ENCODE measurements around the gene RADIL. TPM values are rescaled to one million over a fixed set of nuclear protein-coding genes. Genes with fewer than 3 reads are reported as not detected.

Gene RADIL
- total and polyA plus RNA-seq, 9 of the 15 experiments (the other 6 are each of a cell fraction or from before 2014, with no cell fraction given): 0.06 to 8.1 (median 1.9) TPM; not detected in 1

GRCh38 chr7:4873071-4873944, 10.2 kb downstream of the RADIL start:
- intact Hi-C loops (cut with micrococcal nuclease): no loop called here
- no peak for ATAC-seq
- no peak for TF ChIP-seq CREB3L1 (IDR thresholded peaks at IDR 0.05; ENCODE audit: borderline replicate concordance, low read depth)
- TF ChIP-seq, protein P1, sequence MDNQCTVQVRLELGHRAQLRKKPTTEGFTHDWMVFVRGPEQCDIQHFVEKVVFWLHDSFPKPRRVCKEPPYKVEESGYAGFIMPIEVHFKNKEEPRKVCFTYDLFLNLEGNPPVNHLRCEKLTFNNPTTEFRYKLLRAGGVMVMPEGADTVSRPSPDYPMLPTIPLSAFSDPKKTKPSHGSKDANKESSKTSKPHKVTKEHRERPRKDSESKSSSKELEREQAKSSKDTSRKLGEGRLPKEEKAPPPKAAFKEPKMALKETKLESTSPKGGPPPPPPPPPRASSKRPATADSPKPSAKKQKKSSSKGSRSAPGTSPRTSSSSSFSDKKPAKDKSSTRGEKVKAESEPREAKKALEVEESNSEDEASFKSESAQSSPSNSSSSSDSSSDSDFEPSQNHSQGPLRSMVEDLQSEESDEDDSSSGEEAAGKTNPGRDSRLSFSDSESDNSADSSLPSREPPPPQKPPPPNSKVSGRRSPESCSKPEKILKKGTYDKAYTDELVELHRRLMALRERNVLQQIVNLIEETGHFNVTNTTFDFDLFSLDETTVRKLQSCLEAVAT (IDR thresholded peaks at IDR 0.05): no peak
- no peak for TF ChIP-seq GABPA (tag; conservative IDR thresholded peaks at IDR 0.05; ENCODE audit: low read depth)
- TF ChIP-seq THAP7 (CRISPR knock-in tag; IDR thresholded peaks at IDR 0.05): no peak
- TF ChIP-seq NFATC3 (IDR thresholded peaks at IDR 0.05): no peak
- no peak for TF ChIP-seq MEF2A (IDR thresholded peaks at IDR 0.05; ENCODE audit: control insufficient read depth, low read depth, low read length)
- TF ChIP-seq TAF9B (IDR thresholded peaks at IDR 0.05; ENCODE audit: partially characterized antibody): no peak
- TF ChIP-seq FOXO4 (CRISPR knock-in tag; IDR thresholded peaks at IDR 0.05): no peak
- no peak for TF ChIP-seq ELF4 (CRISPR knock-in tag; IDR thresholded peaks at IDR 0.05)
- TF ChIP-seq ARNT (IDR thresholded peaks at IDR 0.05): no peak
- TF ChIP-seq MYBL2 (IDR thresholded peaks at IDR 0.05; ENCODE audit: low read depth): no peak
- TF ChIP-seq MYBL2 (CRISPR knock-in tag; IDR thresholded peaks at IDR 0.05; ENCODE audit: borderline replicate concordance): no peak
- TF ChIP-seq SRSF1 (IDR thresholded peaks at IDR 0.05; ENCODE audit: low read depth, low read length): no peak
- in situ Hi-C loops (cut with MboI): no loop called here
- Histone ChIP-seq H3K27ac (ENCODE audit: extremely low read depth, low read depth, low read length) (no peak overlapping the region), H3K9ac (ENCODE audit: insufficient read depth in 1 of 2, low read depth in 2 of 2, low read length in 2 of 2) (no peak overlapping the region), H3K4me2 (ENCODE audit: insufficient read depth, low read length) (no peak overlapping the region), H3K4me3 (no peak overlapping the region), H4K20me1 (replicated peaks; ENCODE audit: control insufficient read depth, insufficient read depth, low read length) (peaks cover 4% of the 10 kb centered on the region; the same call in 1 of the 2 replicates), H3K36me3 (ENCODE audit: control insufficient read depth, insufficient read depth, low read length) (peaks cover 17% of the 10 kb centered on the region; the same call in 1 of the 3 replicates), H3K9me1 (ENCODE audit: control insufficient read depth, insufficient read depth, low read length) (no peaks in the 10 kb centered on the region), H3K27me3 (ENCODE audit: control insufficient read depth in 2 of 2, insufficient read depth in 2 of 2, low read length in 2 of 2) (no peaks in the 10 kb centered on the region), H2AFZ (ENCODE audit: low read depth, low read length) (no peak overlapping the region), H3K79me2 (ENCODE audit: control insufficient read depth, insufficient read depth, low read length) (no peaks in the 10 kb centered on the region; the same call in 2 of the 3 replicates), H3K4me1 (replicated peaks in 1 of 2; ENCODE audit: control insufficient read depth in 2 of 2, insufficient read depth in 2 of 2, low read length in 2 of 2) (peaks cover 7 to 26% of the 10 kb centered on the region in 2 experiments; a peak in 4 of 5 replicates), H3K9me3 (replicated peaks; ENCODE audit: control insufficient read depth, insufficient read depth, low read depth, low read length) (no peaks in the 10 kb centered on the region)
- ChIA-PET POLR2A (interaction anchor here (0.5 to 0.6 kb wide), 2 partner anchors 9 to 19 kb away, joined by 3 to 4 read pairs; no protein-coding TSS in a partner anchor), CTCF (ENCODE audit: low intra/inter-chr PET ratio) (no interaction called here)
- DNase-seq (ENCODE audit: extremely low read depth in 1 of 4, low spot score in 3 of 4): no peak
- FAIRE-seq: no peak
- BruUV-seq (replicated peaks): no TSS peak
- 81% methylated on average over 27 of the region's 31 CpGs for WGBS (ENCODE audit: insufficient coverage, low coverage, missing lambda C conversion rate)
